ENCODE data around the gene HES5.

Gene HES5

DNA sequence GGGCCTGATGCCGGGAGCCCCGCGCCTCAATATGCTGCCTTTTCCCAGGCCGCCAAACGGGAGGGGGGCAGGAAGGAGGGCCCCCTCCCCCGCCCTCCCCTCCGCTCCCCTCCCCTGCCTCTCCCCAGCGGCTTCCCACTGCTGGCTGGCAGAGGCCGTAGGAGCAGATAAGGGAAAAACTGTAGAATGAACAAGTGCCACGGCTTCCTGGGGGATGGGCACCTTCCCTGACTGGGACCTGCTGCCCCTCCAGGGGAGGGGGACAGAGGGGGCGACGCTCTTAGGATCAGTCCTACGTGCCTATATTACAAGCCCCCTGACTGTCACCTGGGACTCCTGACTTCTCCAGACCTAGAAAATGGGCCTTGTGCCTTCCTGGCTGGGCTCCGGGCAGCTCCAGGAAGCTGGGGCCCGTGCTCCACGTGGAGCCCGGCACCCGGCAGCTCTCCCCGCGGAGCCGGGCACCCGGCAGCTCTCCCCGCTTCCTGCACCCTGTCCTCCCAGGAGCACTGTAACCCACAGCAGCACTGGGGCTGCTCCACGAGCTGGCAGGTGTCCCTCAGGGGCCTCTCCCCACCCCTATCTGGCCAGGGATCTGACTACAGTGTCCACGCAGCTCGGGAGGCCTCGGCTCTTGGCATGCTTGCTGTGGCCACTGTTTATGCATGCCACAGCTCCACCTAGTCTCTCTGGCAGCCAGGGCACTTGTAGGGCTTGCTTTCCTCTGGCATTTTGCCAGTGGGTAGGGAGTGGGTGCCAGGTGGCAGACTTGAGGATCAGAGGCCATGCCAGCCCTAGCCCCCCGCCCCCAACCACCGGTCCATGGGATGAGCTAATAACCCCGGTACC, 674 bp upstream of the HES5 start:
- DNase-seq (ENCODE audit: low spot score) = peak; percentile 34

DNA sequence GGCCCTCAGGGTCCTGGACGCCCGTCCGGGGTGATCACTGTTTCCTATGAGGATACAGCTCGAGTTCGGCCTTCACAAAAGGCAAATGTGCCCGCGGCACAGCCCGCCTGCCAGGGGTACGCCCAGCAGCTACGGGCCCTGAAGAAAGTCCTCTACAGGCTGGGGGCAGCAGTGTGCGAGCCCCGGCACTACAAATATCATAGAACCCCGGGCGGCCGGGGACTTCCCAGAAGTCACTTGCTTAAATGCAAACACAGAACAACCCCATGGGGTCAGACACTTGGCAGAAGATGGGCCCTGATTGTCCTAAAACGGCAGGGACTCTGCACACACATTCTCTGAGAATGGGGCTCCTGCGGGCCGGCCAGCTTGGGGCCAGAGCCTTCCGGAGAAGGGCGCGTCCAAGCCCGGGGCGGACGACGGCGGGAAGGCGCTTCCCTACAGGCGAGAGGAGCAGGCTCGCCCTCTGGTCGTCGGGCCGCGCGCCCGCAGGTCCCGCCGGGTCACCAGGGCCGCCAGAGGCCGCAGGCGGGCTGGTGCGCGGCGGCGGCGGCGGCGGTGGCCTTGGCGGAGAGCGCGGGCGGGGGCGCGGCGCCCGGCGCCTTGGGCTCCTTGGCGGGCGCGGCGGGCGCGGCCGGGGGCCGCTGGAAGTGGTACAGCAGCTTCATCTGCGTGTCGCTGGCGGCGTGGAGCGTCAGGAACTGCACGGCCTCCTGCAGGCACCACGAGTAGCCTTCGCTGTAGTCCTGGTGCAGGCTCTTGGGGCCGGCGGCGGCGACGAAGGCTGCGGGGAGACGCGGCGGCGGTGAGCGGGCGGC, 888 bp downstream of the HES5 start:
- DNase-seq (ENCODE audit: low spot score) = no peak

DNA sequence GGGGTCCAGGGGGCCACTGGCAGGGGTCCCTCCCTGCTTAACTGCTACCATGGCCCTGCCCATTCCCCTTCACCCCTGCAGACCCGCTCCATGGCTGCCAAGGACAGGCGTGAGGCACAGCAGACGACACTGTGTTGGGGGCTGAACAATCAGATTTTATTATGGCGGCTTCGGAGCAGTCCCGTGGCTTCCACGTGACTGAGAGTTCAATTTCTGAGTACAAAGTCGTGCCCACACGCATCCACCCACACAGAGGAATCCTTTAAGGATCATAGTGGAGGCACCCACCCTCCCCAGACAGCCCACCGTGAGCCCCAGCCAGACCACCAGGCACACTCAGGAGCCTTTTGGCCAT, 1.5 kb downstream of the HES5 start:
- no peak for DNase-seq (ENCODE audit: low spot score)

DNA sequence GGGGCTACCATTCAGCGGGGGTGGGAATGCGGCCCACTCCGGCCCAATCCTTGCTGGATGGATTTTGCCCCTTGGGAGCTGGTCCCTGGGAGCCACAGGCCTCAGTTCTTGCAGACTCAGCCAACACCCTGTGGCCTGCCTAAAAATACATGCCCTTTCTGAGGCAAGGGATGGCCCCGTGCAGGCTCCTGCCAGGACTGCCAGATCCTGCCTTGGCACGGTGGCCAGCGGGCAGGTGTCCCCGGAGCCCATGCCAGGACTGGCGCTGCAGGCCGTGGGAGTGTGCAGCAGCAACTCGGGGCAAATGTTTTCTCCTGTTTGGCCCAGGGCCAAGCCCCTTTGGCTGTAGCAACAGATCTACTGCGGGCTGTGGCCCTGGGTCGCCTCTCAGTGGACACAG, 2.0 kb downstream of the HES5 start:
- peak; percentile 93 for DNase-seq (ENCODE audit: low spot score)

DNA sequence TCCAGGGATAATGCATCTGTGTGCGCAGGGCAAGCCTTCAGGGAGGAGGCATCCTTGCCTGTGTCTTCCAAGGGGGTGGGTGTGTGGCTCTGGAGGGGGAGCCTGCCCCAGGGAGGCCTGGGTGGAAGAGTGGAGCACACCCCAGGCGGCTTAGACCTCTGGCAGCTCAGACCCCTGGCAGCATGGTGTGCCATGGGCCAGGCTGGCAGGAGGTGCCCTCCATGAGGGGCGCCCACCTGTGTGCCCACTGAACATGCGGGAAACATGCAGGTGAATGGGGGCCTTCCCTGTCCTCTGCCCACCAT, 2.6 kb downstream of the HES5 start:
- no peak for DNase-seq (ENCODE audit: low spot score)

DNA sequence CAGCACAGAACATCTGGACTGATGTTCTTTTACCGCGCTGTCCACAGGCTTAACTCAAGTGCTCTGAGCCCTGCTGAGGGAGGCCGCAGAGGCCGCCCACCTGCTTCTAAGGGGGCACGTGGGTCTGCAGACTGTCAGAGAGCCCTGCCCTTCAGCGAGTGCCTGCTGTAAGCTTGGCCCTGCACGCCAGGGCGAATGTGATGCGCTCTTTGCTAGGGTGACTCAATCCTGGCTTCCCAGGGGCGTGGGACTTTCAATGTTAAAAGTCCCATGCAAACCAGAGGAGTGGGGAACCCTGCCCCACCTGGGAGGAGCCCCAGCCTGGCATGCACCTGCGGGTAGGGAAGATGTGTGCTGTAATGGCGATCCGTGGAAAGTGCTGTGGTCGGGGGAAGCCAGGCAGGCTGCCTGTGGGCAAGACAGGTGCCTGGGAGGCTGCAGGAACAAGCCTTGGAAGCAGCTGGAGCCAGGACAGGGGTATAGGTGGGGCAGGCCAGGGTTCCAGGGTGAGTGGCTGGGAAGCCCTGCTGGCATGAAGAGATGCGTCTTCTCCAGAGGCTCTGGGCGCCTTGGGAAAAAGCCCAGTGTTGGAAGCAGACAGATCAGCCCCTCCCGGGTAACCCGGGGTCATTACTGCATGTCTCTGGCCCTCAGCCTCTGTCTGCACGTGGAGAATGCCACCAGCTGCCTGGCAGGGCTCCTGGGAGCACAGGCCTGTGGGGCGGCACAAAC, 3.1 kb downstream of the HES5 start:
- no peak for DNase-seq (ENCODE audit: low spot score)

DNA sequence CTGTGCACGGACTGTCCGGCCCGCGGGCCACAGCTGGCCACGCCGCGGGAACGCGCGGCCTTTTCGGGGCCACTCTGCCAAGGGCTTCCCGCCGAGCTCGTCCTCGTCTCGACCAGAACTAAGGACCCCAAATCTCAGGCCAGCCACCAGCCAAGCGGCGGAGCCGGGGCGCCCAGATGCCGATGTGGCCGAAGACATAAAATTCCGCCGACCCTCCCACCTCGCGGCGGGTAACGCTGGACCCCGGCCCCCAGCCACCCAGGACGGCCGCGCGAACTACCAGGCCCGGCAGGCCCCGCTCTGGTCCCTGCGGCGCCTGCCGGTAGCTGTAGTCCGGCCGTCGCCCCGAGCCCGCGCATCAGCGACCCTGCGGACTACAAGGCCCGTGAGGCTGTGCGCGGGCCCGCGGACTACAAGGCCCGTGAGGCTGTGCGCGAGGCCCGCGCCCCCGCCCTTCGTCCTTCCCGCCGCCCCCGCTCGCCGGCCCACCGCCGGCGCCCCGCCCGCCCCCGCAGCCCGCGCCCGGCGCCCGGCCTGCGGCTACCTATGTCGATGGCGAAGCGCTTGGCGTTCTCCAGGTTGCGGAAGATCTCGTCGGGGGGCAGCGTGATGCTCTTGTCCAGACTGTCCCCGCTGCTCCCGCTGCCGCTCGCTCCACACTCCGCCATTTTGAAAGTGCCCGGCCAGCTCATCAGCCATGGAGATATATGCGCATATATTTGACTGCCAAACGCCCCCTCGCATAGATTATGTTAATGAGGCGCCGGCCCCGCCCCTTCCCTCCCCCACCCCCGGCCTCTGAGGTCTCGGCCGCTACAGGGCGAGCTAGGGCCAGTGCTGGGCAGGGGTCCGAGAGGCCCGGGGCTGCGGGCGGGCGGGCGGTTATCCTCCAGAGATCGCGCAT, 3.9 kb downstream of the HES5 start, which contains the start of gene PANK4:
PANK4 (minus strand) TSS at position 677 of the 904 bp plus-strand sequence; CDS start at position 668, 9 bp downstream.
- DNase-seq (ENCODE audit: low spot score) = peak; percentile 93

DNA sequence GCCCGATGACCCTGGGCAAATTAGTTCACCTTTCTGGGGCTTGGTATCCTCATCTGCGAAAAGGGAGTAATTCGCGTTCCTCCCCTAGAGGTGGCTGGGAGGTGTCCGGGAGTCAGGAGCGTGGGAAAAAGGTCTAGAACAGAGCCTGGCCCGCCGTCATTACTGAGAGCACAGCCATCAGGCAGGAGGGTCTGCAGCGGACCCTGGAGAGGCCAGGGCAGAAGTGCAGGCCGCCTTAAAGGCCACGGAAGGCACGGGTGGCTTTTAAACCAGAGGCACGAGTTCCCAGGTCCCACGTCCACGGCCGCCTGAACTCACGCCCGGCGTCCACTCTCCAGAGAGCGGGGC, 4.5 kb downstream of the HES5 start:
- DNase-seq (ENCODE audit: low spot score) = no peak

DNA sequence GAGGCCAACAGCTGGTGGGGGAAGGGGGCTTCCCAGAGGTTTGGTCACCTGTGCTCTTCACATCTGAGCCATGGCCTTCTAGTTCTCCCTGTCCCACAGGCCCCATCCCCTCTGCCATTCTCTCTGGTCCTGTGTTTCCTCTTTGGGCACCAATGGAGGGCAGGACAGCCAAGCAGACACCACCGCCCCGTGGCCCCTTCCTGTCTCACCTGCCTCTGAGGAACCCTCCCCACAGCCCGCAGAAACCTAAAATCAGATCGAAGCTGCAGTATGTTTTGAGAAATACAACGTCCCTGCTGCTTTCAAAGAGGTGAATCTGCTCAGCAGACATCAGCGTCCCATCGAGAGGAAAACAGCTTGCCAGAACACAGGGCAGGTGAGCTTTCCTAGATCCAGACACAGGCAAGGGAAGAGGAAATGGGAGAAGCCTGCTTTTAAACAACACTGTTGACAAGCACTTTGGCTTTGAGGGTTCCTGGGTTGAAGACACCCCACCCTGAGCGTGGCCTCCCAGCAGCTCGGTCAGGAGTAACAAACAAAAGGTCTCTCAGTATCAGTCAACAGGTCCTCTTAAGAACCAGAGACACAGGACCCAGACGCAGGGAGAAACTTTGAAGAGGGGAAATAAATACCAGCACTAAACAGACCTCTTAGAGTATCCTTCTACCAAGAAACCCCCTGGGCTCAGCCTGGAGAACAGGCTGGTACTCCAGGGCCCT, 6.0 kb downstream of the HES5 start:
- DNase-seq (ENCODE audit: low spot score) = no peak

DNA sequence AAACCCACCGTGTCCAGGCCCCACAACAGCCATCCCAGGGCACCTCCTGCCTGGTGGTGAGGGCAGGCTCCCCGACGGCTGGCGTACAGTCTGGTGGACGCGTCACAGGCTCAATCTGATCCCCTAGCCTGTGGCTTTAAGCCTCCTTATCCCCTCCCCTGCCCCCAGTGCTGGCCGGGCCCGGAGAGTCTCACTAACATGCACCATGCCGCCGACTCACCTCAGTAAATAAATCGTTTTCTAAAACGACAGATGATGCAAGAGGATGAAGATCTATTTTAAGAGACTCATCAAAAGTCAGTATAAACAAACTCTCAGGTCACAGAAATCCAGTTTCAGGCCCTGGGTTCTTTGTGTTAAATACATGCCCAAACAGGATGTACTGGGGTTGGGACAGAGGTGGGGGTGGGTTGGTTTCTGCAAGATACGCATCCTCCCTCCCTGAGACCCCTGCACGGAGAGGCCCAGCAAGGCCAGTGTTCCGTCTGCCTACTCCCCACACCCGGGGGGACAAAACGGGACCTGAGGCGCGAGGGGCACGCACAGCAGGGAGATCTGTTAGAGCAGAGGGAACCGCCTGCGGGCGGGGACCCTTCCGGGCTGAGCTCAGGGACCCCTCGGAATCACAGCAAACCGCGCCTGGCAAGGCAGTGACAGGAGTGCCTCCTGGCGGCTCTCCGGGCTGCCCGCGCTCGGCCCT, 6.7 kb downstream of the HES5 start:
- DNase-seq (ENCODE audit: low spot score) = no peak

DNA sequence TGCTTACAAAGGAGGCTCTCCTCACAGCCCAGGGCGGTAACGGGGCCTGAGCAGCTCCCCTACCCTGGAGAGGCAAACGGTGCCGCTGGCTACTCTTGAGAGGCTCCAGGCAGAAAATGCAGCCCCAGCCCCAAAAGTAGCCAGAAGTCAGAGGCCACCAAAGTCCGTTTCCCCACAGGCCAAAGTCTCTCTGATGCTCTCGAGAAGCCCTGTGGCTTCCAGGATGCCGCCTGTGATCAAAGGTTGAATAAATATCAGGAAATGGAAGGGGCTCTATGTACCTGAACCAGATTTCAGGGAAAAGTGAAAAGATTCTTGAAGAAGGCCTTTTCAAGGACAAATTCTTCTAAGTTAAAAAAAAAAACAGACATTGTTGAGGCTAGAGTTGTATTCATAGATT, 7.8 kb downstream of the HES5 start:
- DNase-seq (ENCODE audit: low spot score) = no peak

DNA sequence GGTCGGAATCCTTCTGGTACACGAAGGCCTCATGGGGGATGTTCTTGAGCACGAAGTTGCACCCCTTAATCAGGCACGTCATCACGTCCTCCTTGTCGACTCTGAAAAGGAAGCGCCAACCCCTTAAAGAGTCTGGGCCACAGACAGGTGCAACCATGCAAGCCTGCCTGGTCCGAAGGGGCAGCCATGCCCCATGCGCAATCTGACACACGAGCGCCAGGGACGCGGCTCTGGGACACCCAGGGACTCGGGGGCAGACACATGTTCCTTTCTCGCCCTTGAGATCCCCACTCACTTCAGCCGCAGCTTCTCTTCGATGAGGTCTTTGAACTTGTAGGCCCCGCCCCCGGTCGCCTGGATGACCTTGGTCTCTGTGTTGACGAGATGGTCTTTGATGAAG, 9.3 kb downstream of the HES5 start:
- DNase-seq (ENCODE audit: low spot score) = no peak

DNA sequence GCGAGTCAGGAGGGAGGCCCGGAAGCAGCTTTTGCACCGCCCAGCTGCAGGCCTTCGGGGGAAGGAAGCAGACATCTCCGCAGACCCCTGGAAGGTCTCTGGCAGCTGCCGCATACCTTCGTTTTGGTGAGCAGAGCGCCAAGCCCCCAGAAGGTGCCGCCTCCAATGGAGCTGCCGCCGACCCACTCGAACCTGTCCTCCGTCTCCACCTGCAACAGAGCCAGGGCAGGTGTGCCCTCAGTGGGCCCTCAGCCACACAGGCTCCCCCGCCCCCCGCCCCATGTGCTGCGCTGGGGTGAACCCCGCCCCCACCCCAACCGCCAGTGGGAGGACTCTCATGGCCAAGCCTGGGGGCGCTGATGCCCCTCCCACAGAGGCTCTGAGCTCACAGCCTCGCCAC, 9.9 kb downstream of the HES5 start:
- no peak for DNase-seq (ENCODE audit: low spot score)

DNA sequence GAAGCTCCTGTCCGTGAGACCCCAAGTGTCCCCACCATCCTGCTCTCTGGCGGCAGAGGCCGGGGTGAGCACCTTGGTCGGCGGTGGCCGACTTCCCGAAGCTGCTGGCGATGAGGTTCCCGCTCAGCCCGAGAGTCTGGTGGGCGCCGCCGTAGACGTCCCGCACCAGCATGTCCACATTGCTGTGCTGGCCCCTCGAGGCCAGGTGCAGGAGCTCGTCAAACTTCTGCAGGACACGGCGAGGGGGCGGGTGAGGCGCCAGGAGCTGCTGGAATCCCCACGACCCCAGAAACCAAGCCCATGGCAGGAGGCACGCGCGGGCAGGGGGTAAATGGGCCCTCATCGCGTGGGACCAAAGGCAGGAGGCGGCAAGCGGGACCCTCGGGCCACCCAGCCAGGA, 10.3 kb downstream of the HES5 start:
- no peak for DNase-seq (ENCODE audit: low spot score)

DNA sequence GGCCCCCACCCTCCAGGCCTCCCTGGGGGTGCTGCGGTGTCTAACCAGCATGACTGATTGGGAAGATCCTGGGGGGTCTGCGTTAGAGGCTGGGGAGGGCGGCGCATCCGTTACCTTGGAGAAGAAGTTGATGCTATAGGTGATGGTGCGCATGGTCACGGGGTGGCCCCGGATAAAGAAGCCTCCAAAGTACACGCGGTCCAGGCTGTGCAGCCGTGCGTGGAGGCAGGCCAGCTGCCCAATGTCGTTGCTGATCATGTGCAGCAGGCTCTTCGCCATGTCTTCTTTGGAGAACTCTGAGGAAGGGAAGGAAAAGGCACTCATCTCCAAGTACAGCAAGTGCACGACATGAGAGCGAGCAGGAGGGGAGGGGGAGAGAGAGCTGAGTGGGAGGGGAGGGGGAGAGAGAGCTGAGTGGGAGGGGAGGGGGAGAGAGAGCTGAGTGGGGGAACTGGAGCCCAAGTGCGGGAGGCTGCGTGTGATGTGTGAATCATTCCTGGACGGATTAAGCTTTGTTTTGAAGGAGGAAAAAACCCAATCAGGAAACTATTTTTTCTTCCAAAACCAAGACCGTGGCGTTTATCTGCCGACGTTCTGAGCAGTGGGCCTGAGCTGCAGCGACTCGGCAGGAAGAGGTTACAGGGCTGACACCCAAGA, 10.9 kb downstream of the HES5 start:
- no peak for DNase-seq (ENCODE audit: low spot score)

DNA sequence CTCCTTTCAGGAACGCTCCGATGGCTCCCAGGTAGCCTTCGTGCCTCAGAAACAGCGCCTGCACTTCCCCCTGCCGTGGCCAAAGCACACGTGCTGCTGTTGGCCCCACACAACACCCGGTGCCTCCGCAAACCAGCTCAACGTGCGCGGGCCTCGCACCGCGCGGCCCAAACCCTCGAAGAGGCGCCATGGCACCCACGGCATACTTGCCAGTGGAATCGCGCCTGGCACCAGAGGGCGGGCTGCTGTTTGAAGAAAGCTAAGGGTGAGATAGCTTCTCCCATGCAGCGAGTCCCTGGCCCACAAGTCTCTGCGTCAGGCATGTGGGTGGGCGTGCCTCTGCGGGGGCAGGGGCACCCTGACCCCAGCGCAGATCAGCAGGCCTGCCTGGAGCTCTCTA, 11.5 kb downstream of the HES5 start:
- no peak for DNase-seq (ENCODE audit: low spot score)

DNA sequence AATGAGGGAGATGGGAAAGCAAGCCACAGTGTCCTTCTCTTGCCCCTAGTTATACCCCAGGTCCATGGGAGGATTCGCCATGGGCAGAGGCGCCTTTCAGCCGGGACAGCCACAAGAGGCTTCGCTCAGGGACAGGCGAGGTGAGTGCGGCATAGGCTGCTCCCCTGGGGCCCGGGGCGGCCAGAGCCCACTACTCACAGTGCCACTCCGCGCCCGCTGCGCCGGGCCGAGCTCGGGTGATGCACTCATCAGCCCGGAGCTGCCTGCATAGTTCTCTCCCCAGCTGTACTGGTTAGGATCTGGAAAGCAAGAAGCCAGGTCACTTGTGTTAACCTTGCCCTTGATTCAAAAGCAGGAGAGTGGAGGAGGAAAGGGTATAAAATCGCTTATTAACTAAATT, 12.1 kb downstream of the HES5 start:
- DNase-seq (ENCODE audit: low spot score) = no peak

DNA sequence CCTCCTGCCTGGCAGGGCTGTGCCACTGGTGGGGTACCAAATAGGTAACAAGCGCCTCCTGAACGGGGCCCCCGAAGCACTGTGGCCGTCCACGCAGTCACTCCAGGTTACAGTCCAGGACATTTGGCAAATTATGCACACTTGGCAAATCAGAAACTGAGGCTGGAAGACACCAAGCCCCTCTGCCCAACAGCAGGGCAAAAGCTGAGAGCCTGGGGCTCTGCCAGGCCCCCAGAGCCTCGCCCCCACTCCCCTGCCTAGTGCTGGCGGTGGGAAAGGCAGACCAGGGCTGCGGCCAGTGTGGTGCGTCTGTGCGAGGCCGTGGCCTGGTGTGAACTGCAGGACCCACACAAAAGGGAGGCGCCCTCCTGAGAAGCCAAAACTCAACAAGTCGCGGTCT, 13.1 kb downstream of the HES5 start:
- no peak for DNase-seq (ENCODE audit: low spot score)

DNA sequence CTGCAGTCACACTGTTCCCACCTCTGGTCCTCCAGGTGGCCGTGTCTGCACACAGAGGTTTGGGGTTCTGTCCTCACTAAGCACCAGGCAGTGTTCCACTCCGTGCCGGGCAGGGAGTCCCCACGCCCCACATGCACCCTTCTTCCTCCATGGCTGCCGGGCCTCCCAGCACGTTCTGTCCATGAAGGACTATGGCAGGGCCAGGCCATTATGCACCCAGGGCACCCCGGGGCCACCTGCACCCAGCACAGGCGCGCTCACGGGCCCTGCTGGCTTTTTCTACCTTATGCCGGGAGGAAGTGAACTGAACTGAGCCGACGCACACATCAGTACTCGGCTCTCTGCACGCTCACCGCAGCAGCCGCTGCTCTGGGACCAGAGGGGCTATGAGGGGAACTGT, 13.9 kb downstream of the HES5 start:
- no peak for DNase-seq (ENCODE audit: low spot score)

DNA sequence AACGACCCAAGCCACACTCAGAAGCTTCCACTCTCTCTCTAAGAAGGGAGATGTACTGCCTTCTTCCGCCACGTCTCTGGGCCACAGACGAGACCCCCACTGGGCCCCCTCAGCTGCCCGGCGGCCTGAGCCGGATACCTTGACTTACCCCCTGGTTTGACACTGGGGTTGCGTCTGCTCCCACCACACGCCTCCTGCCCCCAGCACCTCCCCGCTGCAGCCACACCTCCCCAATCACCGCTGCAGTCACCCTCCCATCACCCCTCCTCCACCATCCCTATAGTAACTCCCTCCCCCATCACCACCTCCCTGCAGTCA, 14.3 kb downstream of the HES5 start:
- no peak for DNase-seq (ENCODE audit: low spot score)
